AG09309 (cell line): Measurements from ENCODE around the gene FGFR2.

Source experiments
- DNase-seq: peaks from one replicate; pipeline ENCODE4 v3.0.0-alpha.2; 2010; ENCODE audit warnings: low read depth
- H3K4me3 ChIP-seq: 2 replicates; pipeline ENCODE4 v1.5.1; 2011; ENCODE audit warnings: mild to moderate bottlenecking, low read depth, low read length, moderate library complexity; ENCODE audit not compliant: control insufficient read depth
- CTCF ChIP-seq: IDR thresholded peaks from 2 replicates; pipeline ENCODE4 v1.5.1; 2011; ENCODE audit warnings: mild to moderate bottlenecking, low read depth, low read length, inconsistent platforms; ENCODE audit not compliant: insufficient read depth, control insufficient read depth; ENCODE audit errors: missing control alignments

FGFR2 gene

GRCh38 chr10:121618906-121619305 lies 20.7 kb upstream of the FGFR2 start:
- no peak for TF ChIP-seq CTCF
- no peak for DNase-seq
- no peak overlapping the region for H3K4me3 ChIP-seq

- no peak for TF ChIP-seq CTCF
- no peak overlapping the region for H3K4me3 ChIP-seq
- no peak for DNase-seq
Observed at GRCh38 chr10:121617176-121617575, 18.9 kb upstream of the FGFR2 start.

- DNase-seq = no peak
- H3K4me3 ChIP-seq = no peak overlapping the region
- no peak for TF ChIP-seq CTCF
Observed at GRCh38 chr10:121616291-121616690, 18.0 kb upstream of the FGFR2 start.

- DNase-seq = no peak
- no peak for TF ChIP-seq CTCF
- H3K4me3 ChIP-seq = no peak overlapping the region
Observed at GRCh38 chr10:121615836-121616235, 17.6 kb upstream of the FGFR2 start.

GRCh38 chr10:121615435-121615793 lies 17.2 kb upstream of the FGFR2 start:
- no peak for TF ChIP-seq CTCF
- no peak overlapping the region for H3K4me3 ChIP-seq
- DNase-seq = no peak

GRCh38 chr10:121614613-121615434 lies 16.6 kb upstream of the FGFR2 start:
- DNase-seq = no peak
- H3K4me3 ChIP-seq = no peak overlapping the region
- TF ChIP-seq CTCF = no peak
